Thyroid gland (tissue), 4 donors: ENCODE data around the gene CLMP.

ENCODE experiments used
- CTCF ChIP-seq, 6 experiments: fragments of 200-600 bp in 3 of 6; fragments of 450-650 bp in 3 of 6; sonication (generic) in 3 of 6; IDR thresholded peaks; one replicate each; pipeline ENCODE4 v1.5.1; 2016 to 2019; ENCODE audit warnings: antibody characterized with exemption in 6 of 6, mild to moderate bottlenecking in 2 of 6, inconsistent platforms in 1 of 6, moderate library complexity in 1 of 6
- POLR2A ChIP-seq, 2 donors: fragments of 450-650 bp; IDR thresholded peaks; one replicate each; pipeline ENCODE4 v1.6.1; 2017; ENCODE audit warnings: antibody characterized with exemption in 2 of 2, mild to moderate bottlenecking in 2 of 2, moderate library complexity in 1 of 2

- TF ChIP-seq CTCF (IDR thresholded peaks at IDR 0.05): no peak
- TF ChIP-seq POLR2A (IDR thresholded peaks at IDR 0.05): no peak
Measured at GRCh38 chr11:123233975-123234334, 38.9 kb upstream of the CLMP start.
